Measurements from ENCODE around the gene ATG2B. TPM values are rescaled to one million over a fixed set of nuclear protein-coding genes. Genes with fewer than 3 reads are reported as not detected.
A peak's percentile ranks its signal among the peaks of the same experiment; 100 is the strongest.

Gene ATG2B
- polyA plus RNA-seq, 1 donor, result 29.1 TPM

GRCh38 chr14:96273629-96274028, 89.5 kb downstream of the ATG2B start:
- Histone ChIP-seq H3K4me1 (ENCODE audit: control insufficient read depth, insufficient read depth, low read length) (peaks cover 27% of the 10 kb centered on the region), H3K27me3 (ENCODE audit: control insufficient read depth, insufficient read depth, low read length) (no peaks in the 10 kb centered on the region), H3K4me3 (ENCODE audit: low read length) (no peak overlapping the region), H3K27ac (ENCODE audit: low read length) (no peak overlapping the region), H3K9me3 (ENCODE audit: control insufficient read depth, low read depth, low read length) (peaks cover 8% of the 10 kb centered on the region), H3K36me3 (ENCODE audit: control insufficient read depth, insufficient read depth, low read length) (no peaks in the 10 kb centered on the region)
- no peak for DNase-seq
- WGBS (ENCODE audit: insufficient coverage, low lambda C conversion rate), result 90% methylated on average over 2 of the region's 5 CpGs

- H3K27ac ChIP-seq (ENCODE audit: low read length), result no peak overlapping the region
- peak in 1 of 2 donors; percentile 52 for DNase-seq
- H3K9me3 ChIP-seq (ENCODE audit: control insufficient read depth, low read depth, low read length), result peaks cover 4% of the 10 kb centered on the region
- H3K27me3 ChIP-seq (ENCODE audit: control insufficient read depth, insufficient read depth, low read length), result no peaks in the 10 kb centered on the region
- no CpG with 5 or more reads among the region's 3 CpGs for WGBS (ENCODE audit: insufficient coverage, low lambda C conversion rate)
- H3K4me3 ChIP-seq (ENCODE audit: low read length), result no peak overlapping the region
- peaks cover 29% of the 10 kb centered on the region for H3K4me1 ChIP-seq (ENCODE audit: control insufficient read depth, insufficient read depth, low read length)
- H3K36me3 ChIP-seq (ENCODE audit: control insufficient read depth, insufficient read depth, low read length), result no peaks in the 10 kb centered on the region
Observed at GRCh38 chr14:96272777-96273473, 90.2 kb downstream of the ATG2B start.

GRCh38 chr14:96271421-96271762, 91.7 kb downstream of the ATG2B start:
- H3K9me3 ChIP-seq (ENCODE audit: control insufficient read depth, low read depth, low read length), result peaks cover 2% of the 10 kb centered on the region
- H3K4me1 ChIP-seq (ENCODE audit: control insufficient read depth, insufficient read depth, low read length), result peaks cover 29% of the 10 kb centered on the region
- H3K36me3 ChIP-seq (ENCODE audit: control insufficient read depth, insufficient read depth, low read length), result no peaks in the 10 kb centered on the region
- H3K27ac ChIP-seq (ENCODE audit: low read length), result no peak overlapping the region
- no peak overlapping the region for H3K4me3 ChIP-seq (ENCODE audit: low read length)
- H3K27me3 ChIP-seq (ENCODE audit: control insufficient read depth, insufficient read depth, low read length), result no peaks in the 10 kb centered on the region
- no peak for DNase-seq
- WGBS (ENCODE audit: insufficient coverage, low lambda C conversion rate), result no CpG with 5 or more reads among the region's 1 CpG

- Histone ChIP-seq H3K4me3 (ENCODE audit: low read length) (no peak overlapping the region), H3K36me3 (ENCODE audit: control insufficient read depth, insufficient read depth, low read length) (no peaks in the 10 kb centered on the region), H3K27ac (ENCODE audit: low read length) (no peak overlapping the region), H3K4me1 (ENCODE audit: control insufficient read depth, insufficient read depth, low read length) (peaks cover 29% of the 10 kb centered on the region), H3K9me3 (ENCODE audit: control insufficient read depth, low read depth, low read length) (peaks cover 2% of the 10 kb centered on the region), H3K27me3 (ENCODE audit: control insufficient read depth, insufficient read depth, low read length) (no peaks in the 10 kb centered on the region)
- WGBS (ENCODE audit: insufficient coverage, low lambda C conversion rate), result no CpG with 5 or more reads among the region's 8 CpGs
- DNase-seq, result no peak
Observed at GRCh38 chr14:96270565-96271420, 92.3 kb downstream of the ATG2B start.

GRCh38 chr14:96269359-96269710, 93.8 kb downstream of the ATG2B start:
- Histone ChIP-seq H3K4me1 (ENCODE audit: control insufficient read depth, insufficient read depth, low read length) (peaks cover 21% of the 10 kb centered on the region), H3K9me3 (ENCODE audit: control insufficient read depth, low read depth, low read length) (peaks cover 2% of the 10 kb centered on the region), H3K27me3 (ENCODE audit: control insufficient read depth, insufficient read depth, low read length) (no peaks in the 10 kb centered on the region), H3K4me3 (ENCODE audit: low read length) (no peak overlapping the region), H3K27ac (ENCODE audit: low read length) (peak overlapping the region; percentile 37), H3K36me3 (ENCODE audit: control insufficient read depth, insufficient read depth, low read length) (no peaks in the 10 kb centered on the region)
- no peak for DNase-seq
- 82% methylated on average over 2 of the region's 10 CpGs for WGBS (ENCODE audit: insufficient coverage, low lambda C conversion rate)

GRCh38 chr14:96268431-96269358, 94.4 kb downstream of the ATG2B start:
- no peaks in the 10 kb centered on the region for H3K36me3 ChIP-seq (ENCODE audit: control insufficient read depth, insufficient read depth, low read length)
- no peaks in the 10 kb centered on the region for H3K27me3 ChIP-seq (ENCODE audit: control insufficient read depth, insufficient read depth, low read length)
- H3K27ac ChIP-seq (ENCODE audit: low read length), result peak overlapping the region; percentile 37
- H3K4me1 ChIP-seq (ENCODE audit: control insufficient read depth, insufficient read depth, low read length), result peaks cover 20% of the 10 kb centered on the region
- H3K9me3 ChIP-seq (ENCODE audit: control insufficient read depth, low read depth, low read length), result peaks cover 6% of the 10 kb centered on the region
- no CpG with 5 or more reads among the region's 22 CpGs for WGBS (ENCODE audit: insufficient coverage, low lambda C conversion rate)
- no peak overlapping the region for H3K4me3 ChIP-seq (ENCODE audit: low read length)
- peak in 1 of 2 donors; percentile 63 for DNase-seq

- Histone ChIP-seq H3K9me3 (ENCODE audit: control insufficient read depth, low read depth, low read length) (peaks cover 8% of the 10 kb centered on the region), H3K4me3 (ENCODE audit: low read length) (no peak overlapping the region), H3K27ac (ENCODE audit: low read length) (no peak overlapping the region), H3K27me3 (ENCODE audit: control insufficient read depth, insufficient read depth, low read length) (no peaks in the 10 kb centered on the region), H3K36me3 (ENCODE audit: control insufficient read depth, insufficient read depth, low read length) (no peaks in the 10 kb centered on the region), H3K4me1 (ENCODE audit: control insufficient read depth, insufficient read depth, low read length) (peaks cover 20% of the 10 kb centered on the region)
- WGBS (ENCODE audit: insufficient coverage, low lambda C conversion rate), result no CpG with 5 or more reads among the region's 5 CpGs
- peak in 1 of 2 donors; percentile 32 for DNase-seq
Observed at GRCh38 chr14:96267916-96268315, 95.2 kb downstream of the ATG2B start.

- H3K4me1 ChIP-seq (ENCODE audit: control insufficient read depth, insufficient read depth, low read length), result peaks cover 20% of the 10 kb centered on the region
- no CpG with 5 or more reads among the region's 3 CpGs for WGBS (ENCODE audit: insufficient coverage, low lambda C conversion rate)
- H3K27ac ChIP-seq (ENCODE audit: low read length), result no peak overlapping the region
- H3K27me3 ChIP-seq (ENCODE audit: control insufficient read depth, insufficient read depth, low read length), result no peaks in the 10 kb centered on the region
- DNase-seq, result peak in 1 of 2 donors; percentile 65
- no peak overlapping the region for H3K4me3 ChIP-seq (ENCODE audit: low read length)
- no peaks in the 10 kb centered on the region for H3K36me3 ChIP-seq (ENCODE audit: control insufficient read depth, insufficient read depth, low read length)
- peaks cover 8% of the 10 kb centered on the region for H3K9me3 ChIP-seq (ENCODE audit: control insufficient read depth, low read depth, low read length)
Observed at GRCh38 chr14:96267336-96267735, 95.8 kb downstream of the ATG2B start.

GRCh38 chr14:96265383-96266095, 97.6 kb downstream of the ATG2B start:
- WGBS (ENCODE audit: insufficient coverage, low lambda C conversion rate), result 90% methylated on average over 4 of the region's 16 CpGs
- Histone ChIP-seq H3K4me1 (ENCODE audit: control insufficient read depth, insufficient read depth, low read length) (peaks cover 20% of the 10 kb centered on the region), H3K9me3 (ENCODE audit: control insufficient read depth, low read depth, low read length) (peaks cover 6% of the 10 kb centered on the region), H3K4me3 (ENCODE audit: low read length) (no peak overlapping the region), H3K27me3 (ENCODE audit: control insufficient read depth, insufficient read depth, low read length) (no peaks in the 10 kb centered on the region), H3K36me3 (ENCODE audit: control insufficient read depth, insufficient read depth, low read length) (no peaks in the 10 kb centered on the region), H3K27ac (ENCODE audit: low read length) (no peak overlapping the region)
- DNase-seq, result no peak
